ENCODE data around the gene SKI.
"Not testable (repeated sequence)": the region's sequence is repeated elsewhere in the genome, so short reads cannot be mapped to it uniquely, and the experiment has no call there.

SKI gene

DNA sequence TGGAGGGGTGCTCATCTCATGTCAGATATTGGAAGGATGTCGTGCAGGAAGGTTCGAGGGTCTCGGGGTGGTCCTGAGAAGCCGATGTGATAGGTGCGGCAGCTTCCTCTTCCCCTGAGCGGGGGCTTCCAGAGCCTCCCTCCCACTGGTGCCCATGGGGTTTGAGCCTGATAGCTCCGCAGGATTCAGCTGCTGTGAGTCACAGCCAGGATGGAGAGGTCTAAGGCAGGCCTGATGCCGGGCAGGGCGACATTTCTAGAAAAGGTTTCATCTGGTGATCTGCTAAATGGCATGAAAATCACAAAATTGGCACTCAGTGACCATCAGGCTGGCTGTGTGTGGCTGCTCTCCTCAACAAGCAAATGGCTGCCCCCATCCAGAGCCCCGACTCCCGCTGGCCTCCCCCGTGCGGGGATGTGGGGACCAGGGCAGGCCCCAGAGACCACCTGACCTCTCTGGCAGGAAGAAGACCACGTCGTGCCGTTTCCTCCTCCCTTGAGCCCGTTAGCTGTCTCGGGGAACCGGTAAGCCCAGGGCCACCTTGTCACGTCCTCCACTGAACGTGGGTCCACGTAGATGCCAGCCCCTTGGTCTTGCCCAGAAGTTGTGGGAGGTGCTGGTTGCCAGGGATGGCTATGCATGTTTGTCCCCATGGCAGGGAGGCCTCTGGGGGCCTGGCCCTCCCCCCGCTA is 66.1 kb downstream of the SKI start:
- DNase-seq (ENCODE audit: low read depth): no peak

DNA sequence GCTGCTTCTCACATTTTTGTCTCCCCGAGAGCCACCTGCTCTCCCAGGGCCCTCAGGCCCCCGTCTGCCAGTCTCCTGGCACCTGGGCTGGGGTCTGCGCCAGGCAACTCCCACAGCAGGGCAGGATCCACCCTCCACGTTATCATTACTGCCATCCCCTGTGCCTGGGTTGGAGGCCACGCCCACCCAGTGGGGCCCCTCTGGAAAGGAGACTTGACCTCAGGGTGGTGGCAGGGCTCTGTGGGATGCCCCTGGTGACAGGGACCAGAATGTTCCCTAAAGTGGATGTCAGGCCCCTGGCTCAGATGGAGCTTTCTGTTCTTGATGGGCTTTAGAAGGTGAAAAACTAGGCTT is 66.6 kb downstream of the SKI start:
- DNase-seq (ENCODE audit: low read depth): no peak

DNA sequence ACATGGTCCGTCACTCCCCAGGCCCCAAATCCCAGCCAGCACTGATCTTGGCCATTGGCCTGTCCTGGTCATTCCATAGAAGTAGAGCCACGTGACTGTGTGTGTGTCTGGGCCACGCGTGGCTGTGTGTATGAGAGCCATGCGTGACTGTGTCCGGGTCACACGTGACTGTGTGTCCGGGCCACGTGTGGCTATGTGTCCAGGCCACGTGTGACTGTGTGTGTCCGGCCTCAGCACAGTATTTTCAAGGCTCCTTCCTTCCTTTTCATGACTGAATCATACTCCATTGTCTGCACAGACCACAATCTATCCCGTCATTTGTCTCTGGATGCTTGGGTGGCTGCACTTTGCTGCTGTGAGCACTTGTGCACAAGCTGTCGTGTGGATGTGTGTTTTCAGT is 67.4 kb downstream of the SKI start:
- DNase-seq (ENCODE audit: low read depth): no peak

DNA sequence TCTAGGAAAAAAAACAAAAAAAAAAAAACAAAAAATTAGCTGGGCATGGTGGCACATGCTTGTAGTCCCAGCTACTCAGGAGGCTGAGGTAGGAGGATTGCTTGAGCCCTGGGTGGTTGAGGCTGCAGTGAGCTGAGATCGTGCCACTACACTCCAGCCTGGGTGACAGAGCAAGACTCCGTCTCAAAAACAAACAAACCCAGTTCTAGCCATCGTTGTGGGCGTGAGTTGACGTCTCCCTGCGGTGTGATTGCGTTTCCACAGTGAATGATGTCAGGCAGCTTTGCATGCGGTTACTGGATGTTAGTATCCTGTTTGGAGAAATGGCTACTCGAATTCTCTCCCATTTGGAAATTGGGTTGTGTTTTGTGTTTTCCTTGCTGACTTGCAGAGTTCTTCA is 68.1 kb downstream of the SKI start:
- not testable (repeated sequence) for DNase-seq (ENCODE audit: low read depth)

DNA sequence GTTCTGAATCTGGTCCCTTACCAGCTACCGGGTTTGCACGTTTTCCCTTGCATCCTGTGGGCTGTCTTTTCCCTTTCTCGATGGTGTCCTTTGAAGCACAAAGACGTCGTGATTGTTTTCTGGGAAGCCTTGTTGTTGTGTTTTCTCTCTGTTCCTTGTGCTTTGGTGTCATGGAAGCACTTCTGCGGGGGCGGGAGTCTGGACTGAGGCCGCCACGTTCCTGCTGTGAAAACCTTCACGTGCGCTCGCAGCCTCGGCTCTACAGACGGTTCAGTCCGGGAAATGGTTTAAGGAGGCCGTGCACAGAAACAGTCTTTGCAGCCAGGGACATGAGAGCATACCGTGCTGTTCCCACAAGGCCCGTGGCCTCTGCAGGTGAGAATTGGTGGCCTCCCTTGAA is 68.5 kb downstream of the SKI start:
- no peak for DNase-seq (ENCODE audit: low read depth)

DNA sequence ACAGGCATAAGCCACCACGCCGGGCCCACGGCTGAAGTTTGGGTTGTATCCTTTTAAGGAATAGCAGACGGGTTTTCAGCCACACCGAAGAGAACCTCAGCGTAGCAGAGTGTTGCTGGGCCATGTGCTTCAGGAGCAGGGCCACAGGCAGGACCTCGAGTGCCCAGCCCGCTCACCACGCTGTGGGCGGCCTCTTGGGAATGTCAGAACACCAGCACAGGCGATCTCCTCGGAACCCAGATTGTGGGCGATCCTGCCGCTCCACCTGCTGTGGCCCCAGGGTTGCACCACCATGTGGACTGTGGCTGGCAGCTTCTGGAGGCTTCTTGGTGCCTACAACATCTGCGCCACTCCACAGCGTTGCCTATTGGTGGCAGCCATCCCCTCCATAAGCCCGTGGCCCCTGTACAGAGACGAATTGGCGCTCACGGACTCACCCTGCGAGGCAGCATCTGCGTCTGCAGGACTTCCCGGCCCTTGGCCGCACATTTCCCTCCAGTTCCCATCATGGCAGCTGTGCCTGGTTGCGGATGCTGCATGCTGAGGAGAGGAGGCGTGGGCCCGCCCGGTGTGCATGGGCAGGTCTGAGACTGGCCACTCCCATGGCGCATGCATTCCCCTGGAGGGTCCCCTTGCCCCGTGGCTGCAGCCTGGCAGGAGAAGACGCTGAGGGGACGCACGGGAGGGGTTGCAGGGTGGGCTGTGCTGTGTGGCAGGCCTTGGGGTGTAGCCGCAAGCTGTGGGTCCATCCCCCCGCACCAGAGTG is 69.3 kb downstream of the SKI start:
- DNase-seq (ENCODE audit: low read depth): no peak

DNA sequence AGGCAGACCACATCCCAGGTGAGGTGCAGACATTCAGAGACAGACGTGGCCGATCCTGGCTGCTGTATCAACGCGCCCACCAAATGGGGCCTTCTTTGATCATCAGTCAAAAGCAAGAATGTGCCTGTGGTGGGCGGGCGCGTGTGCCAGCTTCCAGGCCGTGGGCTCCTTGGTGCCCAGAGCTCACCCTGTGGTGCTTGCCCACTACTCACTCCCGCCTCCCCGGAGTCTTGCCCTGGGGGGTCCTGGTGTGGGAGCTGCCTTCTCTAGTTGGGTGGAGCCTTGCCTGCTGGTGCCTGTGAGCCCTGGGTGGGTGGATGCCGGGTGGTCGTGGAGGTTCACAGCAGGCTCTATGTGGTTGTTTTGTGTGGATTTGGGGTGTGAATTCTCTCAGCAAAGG is 70.6 kb downstream of the SKI start:
- DNase-seq (ENCODE audit: low read depth): no peak

DNA sequence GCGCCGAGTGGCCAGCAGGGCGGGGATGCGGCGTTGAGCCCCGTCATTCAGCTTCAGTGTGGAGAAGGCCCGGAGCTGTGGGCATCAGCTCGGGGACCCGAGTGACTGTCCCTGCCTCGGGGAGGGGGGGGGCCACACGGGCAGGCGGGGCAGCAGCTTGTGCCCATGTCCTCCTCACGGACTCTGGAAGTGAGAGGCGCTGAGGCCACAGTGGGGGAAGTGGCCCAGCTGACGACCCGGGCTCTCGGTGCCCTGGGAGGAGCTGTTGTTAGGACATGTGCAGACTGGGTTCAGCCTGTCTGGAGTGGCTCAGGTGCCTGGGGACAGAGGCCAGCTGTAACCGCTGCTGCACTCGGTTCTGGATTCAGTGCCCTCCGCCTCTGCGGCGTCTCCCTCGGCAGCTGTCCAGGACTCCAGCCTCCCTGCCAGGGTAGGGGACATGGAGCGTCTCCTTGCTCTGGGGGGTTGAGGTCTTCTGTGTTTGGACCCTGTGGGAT is 71.1 kb downstream of the SKI start:
- DNase-seq (ENCODE audit: low read depth): no peak

DNA sequence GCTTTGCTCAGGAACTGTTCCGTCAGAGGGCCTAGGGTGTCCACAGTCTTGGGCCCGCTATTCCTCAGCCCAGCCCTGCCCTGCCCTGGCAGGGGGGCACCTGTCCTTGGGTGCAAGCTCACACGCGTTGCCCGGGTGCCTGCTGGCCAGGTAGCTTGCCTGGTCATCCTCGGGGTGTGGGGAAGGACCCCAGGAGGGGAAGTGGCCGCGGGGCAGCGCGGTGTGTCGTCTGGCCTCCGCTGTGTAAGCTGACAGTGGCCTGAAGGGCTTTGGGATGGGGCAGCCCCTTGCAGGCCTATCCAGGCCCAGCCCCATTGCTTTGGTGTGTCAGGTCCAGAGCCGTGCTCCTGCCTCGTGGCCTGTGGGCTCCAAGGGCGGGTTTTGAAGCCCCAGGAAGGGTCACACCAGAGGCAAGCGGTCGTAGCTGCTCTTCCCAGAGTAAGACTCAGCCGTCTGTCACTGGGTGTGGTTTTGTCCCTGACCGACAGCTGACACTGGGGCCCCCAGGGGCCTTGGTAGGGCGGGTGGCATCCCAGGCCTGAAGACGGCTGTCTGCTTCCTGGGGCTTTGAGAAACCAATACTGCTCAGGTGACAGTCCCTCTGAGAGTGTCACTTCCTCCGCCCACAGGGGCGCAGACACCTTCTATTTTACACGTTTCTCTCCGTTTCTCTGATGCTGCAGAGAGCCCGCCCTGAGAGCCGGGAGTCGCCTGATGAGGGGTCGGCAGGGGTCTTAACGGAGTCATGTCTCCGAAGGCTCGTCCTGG is 72.1 kb downstream of the SKI start:
- no peak for DNase-seq (ENCODE audit: low read depth)

DNA sequence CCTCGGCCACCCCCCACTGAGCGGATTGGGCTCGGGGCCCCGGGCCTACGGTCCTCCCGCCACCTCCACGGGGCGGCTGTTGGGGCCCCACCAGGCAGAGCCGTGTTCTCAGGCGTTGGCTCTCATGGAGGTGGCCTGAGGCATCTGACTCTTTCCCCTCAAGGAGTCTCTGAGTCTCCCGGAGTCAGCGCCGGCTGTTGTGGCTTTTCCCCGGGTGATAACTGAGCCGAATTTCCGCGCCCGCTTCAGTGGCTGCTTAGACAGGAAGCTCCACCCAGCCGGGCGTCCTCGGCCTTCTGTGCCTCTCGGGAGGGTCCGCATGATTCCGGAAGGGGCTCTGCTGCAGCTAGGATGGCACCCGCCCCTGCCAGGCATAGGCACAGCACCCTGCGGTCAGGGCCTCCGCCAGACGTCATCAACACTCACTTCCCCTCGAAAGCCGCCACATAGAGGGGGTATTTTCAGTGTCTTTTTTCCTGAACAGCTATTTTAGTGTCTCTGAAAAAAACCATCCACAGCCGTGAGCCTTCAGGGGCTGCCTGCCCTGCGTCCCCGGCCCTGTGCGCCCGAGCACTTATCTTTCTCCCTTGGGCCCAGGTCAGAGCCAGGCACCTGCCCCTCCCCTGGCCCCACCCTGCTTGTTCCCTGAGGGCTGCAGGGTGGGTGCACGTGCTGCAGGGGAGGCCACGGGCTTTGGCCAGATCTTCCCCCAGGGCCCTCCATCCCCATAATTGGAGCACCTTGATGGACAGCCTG is 72.9 kb downstream of the SKI start:
- DNase-seq (ENCODE audit: low read depth): peak; percentile 55

DNA sequence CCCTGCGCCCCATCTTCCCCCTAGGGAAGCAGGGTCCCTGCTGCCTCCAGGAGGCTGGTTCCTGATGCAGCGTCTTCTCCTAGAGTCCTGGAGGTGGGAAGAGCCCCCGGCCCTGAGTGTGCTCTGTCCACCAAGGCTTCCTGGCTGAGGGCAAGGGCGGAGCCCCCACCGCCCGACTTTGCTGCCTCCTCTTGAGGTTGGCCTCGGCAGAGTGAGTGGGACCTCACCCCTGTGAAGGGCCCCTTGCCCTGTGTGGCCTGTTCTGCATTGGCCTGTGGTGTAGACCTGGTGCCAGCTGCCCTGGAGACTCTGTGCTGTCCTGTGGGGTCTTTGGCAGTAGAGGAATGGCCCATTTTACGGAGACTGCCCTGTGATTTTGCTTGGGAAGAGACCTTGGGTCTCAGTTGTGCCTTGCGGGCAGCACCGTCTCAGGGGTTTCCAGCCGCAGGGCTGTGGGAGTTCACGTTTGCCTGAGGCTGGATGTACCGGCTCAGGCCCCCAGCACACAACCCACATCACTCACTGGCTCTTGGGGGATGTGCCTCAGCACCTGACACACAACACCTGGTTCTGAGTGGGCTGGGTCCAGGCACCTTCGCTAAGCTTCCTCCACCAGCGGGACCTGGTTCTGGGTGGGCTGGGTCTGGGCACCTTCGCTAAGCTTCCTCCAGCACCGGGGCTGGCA is 73.6 kb downstream of the SKI start:
- no peak for DNase-seq (ENCODE audit: low read depth)

DNA sequence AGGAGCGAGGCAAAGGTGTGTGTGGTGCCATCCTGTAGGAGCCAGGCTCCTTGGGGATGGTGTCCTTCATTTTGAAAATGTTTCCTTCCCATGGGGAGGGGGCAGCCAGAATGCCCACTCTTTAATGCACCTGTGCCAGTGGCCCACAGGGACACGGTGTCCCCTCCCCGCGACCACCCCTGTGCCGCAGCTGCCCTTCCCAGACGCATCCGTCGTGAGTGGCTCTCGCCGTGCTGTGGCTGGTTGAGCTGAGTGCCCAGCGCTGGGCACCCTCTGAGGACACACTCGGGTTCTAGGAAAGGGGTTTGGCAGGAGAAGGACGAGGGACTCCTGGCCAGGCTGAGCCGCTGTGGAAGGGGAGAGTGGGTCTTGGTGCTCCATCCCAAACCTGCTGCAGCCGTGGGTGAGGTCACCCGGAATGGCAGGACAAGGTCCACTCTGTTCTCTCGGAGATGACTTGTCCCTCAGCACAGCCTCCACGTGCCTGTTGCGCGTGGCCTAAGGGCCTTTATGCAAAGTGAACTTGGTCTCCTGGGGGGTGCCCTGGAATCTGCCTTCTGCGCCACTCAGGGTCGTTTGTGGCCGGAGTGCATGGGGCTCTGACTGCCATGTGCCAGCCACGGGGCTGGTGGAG is 74.3 kb downstream of the SKI start:
- DNase-seq (ENCODE audit: low read depth): no peak

DNA sequence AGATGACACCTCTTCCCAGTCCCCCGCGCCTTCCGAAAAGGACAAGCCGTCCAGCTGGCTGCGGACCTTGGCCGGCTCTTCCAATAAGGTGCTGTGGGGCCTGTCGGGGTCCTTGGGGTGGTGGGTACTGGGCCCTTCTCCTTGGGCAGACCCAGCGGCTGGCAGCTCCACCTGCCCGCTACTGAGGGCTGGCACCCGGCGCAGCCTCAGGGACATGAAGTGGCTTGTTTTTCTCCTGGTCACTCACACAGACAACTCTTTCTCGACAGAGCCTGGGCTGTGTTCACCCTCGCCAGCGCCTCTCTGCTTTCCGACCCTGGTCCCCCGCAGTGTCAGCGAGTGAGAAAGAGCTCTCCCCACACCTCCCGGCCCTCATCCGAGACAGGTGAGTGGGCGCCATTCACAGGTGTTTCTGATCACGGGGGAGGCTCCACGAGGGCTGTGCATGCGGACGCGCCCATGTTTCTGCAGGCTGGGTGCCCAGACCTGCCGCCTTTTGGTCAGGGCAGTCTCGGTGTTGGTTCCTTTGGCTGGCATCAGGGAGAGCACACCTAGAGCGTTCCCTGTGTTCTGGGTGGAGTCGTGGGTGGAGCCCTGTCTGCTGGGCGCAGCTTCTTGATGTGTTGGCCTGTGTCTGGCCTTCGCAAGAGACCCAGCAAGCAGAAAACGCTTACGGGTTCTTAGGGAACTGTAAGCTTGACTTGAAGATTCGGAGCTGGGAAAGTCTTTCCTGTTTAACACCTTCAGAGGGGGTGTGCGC is 75.1 kb downstream of the SKI start:
- no peak for DNase-seq (ENCODE audit: low read depth)

DNA sequence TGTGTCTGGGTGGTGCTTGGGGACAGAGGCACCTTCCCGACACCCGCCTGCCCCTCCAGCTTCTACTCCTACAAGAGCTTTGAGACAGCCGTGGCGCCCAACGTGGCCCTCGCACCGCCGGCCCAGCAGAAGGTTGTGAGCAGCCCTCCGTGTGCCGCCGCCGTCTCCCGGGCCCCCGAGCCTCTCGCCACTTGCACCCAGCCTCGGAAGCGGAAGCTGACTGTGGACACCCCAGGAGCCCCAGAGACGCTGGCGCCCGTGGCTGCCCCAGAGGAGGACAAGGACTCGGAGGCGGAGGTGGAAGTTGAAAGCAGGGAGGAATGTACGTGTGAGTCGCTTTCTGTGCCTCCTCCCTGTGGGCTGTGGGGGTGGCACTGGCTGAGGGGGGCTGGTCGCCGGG is 75.7 kb downstream of the SKI start:
- no peak for DNase-seq (ENCODE audit: low read depth)

DNA sequence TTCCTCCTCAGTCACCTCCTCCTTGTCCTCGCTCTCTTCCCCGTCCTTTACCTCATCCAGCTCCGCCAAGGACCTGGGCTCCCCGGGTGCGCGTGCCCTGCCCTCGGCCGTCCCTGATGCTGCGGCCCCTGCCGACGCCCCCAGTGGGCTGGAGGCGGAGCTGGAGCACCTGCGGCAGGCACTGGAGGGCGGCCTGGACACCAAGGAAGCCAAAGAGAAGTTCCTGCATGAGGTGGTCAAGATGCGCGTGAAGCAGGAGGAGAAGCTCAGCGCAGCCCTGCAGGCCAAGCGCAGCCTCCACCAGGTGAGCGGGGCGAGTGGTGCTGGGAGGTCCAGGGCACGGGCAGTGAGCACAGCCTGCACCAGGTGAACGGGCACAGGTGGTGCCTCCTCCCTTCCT is 76.2 kb downstream of the SKI start:
- no peak for DNase-seq (ENCODE audit: low read depth)

DNA sequence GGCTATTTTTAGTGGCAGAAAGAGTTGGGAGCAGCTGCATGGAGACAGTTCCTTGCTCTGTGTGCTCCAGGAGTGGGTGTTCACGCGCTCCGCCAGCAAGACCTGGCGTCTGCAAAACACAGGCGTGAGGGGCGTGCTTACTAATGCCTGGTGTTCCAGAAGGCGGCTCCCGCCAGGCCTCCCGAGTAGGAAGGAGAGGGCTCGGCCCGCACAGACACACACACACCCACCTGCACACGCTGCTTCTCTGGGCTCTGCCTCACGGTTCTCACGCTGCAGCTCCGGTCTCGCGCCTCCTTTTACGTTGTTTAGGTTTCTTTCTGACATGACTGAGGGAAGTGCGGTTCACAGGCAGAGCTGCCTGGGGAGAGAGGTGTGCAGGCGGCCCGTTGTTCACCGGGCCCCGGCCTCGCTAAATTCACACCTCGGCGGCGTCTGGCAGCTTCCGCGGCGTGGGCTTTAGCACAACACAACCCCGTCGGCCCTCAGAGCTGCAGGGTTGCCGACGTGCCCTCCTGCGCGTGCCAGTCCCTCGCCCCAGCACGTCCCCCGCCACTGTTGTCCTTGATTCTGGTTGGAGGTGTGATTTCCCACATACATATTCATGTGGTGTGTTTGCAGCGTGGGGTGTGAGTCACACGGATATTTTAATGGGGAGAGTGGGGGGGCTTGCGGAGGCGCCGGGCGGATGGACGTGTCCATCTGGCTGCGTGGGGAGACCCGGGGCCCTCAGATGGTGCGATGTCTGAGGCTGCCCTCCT is 77.0 kb downstream of the SKI start:
- no peak for DNase-seq (ENCODE audit: low read depth)

DNA sequence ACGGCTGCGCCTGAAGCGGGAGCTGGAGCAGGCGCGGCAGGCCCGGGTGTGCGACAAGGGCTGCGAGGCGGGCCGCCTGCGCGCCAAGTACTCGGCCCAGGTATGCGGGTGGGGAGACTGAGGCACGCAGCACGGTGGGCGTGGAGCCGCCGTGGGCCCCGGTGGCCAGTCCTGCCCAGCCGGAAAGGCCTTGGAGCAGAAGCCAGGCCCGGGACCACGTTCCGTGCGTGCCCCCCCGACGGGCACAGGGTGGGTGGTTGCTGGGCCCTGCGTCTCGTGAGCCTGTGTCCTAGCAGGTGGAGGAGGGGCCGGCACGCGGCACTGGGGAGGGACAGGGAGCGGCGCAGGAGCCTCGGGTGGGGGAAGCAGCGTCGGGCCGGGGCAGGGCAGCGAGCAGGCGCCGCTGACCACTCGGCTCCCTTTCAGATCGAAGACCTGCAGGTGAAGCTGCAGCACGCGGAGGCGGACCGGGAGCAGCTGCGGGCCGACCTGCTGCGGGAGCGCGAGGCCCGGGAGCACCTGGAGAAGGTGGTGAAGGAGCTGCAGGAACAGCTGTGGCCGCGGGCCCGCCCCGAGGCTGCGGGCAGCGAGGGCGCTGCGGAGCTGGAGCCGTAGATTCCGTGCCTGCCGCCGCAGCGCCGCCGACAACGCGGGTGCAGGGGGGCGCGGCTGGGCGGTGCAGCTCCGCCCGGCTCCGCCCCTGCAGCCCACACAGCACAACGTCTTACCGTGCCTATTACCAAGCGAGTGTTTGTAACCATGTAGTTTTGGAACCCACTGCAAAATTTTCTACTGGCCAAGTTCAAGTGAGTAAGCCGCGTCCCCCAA is 78.2 kb downstream of the SKI start:
- no peak for DNase-seq (ENCODE audit: low read depth)

DNA sequence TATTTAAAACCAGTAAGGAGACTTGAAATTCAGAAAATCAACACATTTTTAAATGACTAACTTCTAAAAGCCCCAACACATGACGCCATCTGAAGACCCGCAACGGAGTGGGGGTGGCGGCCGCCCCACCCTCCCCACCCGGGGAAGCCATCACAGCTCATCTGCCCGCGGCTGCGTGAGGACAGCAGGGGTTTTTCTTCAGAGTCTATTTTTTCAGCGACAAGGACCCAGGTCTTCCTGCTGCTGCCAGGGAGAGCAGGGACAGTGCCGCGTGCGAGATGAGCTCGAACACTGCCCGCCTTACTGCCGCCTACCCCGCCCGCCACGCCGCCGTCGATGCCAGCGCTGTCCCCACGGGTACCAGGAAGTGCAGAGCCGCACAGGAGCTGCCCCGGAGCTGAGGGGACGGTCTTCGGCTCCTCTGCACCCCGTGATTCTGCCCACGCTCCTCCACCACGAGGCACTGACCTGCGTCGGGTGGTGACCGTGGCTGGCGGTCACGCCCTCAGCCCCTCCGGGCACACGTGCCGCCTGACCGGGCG is 79.0 kb downstream of the SKI start:
- no peak for DNase-seq (ENCODE audit: low read depth)

DNA sequence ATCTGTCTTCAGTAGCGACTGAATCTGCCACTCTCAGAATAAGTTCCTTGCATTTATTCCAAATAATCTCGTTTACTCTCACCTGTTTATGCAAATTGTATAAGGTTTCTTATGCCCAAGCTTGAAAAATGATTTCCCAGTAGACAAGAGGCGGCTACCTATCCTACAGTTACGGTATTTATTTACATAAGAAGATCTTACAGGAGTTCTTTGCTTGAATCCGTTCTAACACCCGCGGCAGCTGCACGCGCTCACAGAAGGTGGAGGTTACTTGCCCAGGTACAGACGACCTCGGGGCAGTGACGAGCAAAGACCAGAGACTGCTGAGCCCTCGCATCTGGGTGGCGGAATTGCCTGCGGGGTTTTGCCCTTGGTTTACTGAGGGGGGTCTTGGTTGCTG is 79.9 kb downstream of the SKI start:
- no peak for DNase-seq (ENCODE audit: low read depth)
